CD4-positive, alpha-beta T cell treated with Interferon alpha-2 for 1 hour (primary cell): ENCODE data around the gene APOBEC3F.
"Not testable (repeated sequence)": the region's sequence is repeated elsewhere in the genome, so short reads cannot be mapped to it uniquely, and the experiment has no call there.

ENCODE experiments used
- DNase-seq, 2 donors: peaks; one replicate each; pipeline ENCODE4 v3.0.0-alpha.2; 2020 to 2022

The APOBEC3F gene

DNA sequence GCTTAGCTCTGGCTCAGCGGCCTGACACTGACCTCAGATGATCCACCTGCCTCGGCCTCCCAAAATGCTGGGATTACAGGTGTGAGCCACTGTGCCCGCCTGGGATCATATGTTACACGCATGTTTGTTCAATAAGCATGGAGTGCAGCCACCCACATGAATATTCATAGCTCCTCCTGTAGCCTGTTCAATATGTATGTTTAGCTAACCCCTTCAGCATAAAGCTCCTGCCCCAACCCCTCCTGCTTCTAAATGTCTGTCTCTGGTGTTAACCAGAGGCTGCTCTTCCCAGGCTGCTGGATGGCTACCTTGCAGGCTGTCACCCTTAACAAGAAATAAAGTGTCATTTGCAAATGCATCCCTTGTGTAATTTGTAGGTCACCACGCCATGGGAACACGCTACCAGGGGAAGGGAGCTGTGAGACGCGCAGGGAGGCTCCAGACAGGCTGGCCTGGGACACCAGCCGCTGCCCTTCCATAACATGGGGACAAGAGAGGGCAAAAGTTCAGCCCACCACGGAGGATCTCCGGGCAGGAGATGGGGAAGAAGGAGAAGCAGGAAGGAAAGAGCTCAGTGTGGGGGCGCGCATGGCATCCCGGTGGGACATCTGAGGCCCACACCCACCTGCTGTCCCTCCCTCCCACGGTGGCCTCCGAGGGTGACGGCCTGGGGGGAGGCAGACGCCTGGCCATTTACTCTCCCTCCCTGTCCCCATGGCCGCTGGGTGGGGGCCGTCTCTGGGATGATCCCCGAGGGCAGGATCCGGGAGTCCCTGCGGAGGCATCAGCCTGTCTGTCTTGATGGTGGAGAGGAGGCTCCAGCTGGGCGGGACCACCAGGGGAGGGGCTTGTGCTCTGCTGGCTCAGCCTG is 35.7 kb downstream of the APOBEC3F start:
- DNase-seq, result not testable (repeated sequence)

DNA sequence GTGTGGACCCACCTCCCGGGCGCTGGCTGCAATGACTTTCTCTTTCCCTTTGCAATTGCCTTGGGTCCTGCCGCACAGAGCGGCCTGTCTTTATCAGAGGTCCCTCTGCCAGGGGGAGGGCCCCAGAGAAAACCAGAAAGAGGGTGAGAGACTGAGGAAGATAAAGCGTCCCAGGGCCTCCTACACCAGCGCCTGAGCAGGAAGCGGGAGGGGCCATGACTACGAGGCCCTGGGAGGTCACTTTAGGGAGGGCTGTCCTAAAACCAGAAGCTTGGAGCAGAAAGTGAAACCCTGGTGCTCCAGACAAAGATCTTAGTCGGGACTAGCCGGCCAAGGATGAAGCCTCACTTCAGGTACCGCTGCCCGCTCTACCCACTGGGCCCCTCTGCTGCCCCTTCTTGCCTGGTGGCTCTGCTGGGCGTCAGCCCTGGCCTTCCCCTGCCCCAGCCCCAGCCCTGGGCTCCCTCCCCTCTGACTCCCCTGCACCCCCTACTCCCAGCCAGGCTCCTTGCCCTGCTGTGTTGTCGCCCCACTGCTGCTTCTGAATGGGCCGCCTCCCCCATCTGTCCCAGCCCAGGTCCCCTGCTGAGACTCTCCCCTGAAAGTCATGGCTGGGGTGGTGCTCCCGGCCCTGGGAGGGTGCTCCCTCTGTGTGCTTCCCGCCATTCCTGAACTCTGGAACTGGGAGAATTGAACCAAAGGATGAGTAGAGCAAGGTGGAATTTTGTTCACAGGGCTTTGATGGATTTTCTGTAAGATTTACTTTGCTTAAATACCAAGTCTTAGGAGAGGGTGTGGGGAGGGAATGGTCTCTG is 36.6 kb downstream of the APOBEC3F start, which contains the start of gene APOBEC3G:
APOBEC3G (plus strand) TSS at position 250 of the 815 bp plus-strand sequence; CDS start at position 337, 87 bp downstream.
- peak; percentile 73 to 82 for DNase-seq

GRCh38 chr22:39077912-39078311 is 37.2 kb downstream of the APOBEC3F start:
- DNase-seq, result not testable (repeated sequence)

GRCh38 chr22:39078329-39078728 is 37.7 kb downstream of the APOBEC3F start:
- peak in 1 of 2 donors; percentile 56 for DNase-seq

- not testable (repeated sequence) for DNase-seq
These were observed 38.5 kb downstream of the APOBEC3F start for GRCh38 chr22:39079054-39079637.

DNA sequence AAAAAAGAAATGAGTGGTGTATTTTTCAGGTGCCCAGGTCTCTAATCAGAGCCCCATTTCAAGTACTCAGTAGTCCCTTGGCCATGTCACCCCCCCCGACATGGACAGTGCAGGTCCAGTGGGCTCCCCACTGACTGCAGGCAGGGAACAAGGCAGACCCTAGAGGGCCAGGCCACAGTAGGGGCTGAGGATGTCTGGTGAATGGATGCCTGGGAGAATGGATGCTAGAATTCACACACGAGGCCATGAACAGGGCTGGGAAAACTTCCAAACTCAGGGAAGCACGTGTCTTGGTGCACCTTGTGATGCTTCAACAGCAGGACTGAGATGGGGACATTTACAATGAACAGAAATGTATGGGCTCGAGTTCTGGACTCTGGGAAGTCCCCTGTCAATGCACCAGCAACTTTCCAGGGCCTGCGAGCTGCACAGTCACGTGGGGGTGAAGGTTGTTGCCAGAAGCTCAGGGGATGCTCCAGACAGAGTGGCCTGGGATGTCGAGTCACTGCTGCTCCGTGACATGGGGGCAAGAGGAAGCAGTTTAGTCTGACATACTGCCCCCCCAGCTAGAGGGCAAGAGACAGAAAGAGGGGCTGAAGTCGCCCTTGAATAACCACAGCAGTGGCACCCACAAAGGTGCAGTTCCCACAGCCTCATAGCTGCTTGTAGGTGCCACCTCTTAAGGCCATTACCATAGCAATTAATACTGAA is 39.5 kb downstream of the APOBEC3F start:
- peak; percentile 37 to 61 for DNase-seq

GRCh38 chr22:39081016-39081415 is 40.4 kb downstream of the APOBEC3F start:
- DNase-seq, result no peak

GRCh38 chr22:39081598-39081997 is 40.9 kb downstream of the APOBEC3F start:
- DNase-seq, result no peak

DNA sequence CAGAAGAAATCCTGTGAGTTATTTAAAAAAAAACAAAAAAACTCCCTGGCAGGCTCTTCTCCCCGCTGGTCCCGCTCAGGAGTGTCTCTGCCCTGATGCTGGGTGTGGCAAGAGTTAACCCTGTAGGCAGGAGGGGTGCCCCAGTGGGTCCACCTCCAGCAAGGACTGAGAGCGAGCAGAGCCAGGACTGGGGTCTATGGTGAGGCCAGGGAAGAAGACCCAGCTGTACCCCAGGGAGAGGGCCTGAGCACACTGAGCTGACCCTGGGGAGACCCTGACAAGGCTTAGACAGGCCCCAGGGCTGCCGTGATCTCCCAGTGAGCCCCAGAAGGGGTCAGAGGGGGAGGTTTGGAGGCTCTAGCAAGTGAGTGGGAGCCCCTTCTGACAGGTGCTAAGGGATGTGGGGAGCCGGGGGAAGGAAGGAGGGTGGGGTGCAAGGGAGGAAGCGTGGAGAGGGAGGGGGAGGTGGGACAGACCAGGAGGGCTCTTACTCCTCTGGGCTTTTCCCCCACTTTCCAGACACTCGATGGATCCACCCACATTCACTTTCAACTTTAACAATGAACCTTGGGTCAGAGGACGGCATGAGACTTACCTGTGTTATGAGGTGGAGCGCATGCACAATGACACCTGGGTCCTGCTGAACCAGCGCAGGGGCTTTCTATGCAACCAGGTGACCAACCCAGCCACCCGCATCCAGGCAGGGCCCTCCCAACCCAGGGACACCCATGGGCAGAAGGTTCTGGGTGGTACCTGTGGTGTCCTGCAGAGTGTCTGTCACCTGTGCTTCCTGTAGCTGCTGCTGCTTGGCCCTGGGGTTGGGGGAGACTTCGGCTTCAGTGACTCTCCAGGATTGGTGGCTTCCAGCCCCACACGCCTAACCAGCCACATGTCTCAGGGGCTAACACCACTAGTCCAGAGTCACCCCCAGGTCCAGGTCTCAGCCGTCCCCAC is 42.8 kb downstream of the APOBEC3F start:
- DNase-seq, result no peak

GRCh38 chr22:39084666-39085065 is 44.0 kb downstream of the APOBEC3F start:
- no peak for DNase-seq

DNA sequence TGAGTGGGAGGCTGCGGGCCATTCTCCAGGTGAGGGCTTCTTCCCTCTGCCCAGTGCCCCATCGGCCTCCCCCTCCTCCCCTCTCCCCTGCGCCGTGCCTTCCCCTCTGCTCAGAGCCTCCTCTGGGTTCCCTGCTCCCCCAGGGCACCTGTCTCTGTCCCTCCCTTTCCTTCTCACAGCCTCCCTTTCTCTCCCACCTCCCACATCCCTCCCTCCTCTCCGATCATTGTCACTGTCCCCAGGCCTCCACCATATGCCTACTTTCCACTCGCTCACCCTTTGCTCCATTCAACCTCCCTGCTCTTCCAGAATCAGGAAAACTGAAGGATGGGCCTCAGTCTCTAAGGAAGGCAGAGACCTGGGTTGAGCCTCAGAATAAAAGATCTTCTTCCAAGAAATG is 46.4 kb downstream of the APOBEC3F start:
- DNase-seq, result no peak

GRCh38 chr22:39087881-39088684 is 47.4 kb downstream of the APOBEC3F start:
- DNase-seq, result no peak

DNA sequence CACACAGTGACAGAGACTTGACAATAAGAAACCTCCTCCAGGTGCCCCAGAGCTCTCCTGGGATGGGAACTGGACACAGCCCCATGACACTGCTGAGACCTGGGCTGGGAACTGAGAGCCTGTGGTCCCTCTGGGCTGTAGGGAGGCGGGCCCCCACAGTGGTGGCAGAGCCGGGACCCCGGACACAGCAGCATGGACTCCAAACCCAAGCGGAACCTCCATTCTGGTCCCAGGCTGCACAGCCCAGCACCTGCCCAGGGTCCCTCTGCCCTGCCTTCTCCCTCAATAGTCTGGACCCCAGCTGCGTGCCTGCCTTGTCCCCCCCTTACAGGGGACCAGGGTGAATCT is 48.0 kb downstream of the APOBEC3F start:
- DNase-seq, result no peak

GRCh38 chr22:39089928-39090327 is 49.3 kb downstream of the APOBEC3F start:
- no peak for DNase-seq

- DNase-seq, result peak; percentile 82 to 90
These were observed 49.9 kb downstream of the APOBEC3F start for GRCh38 chr22:39090426-39091064.

GRCh38 chr22:39091126-39092081 is 50.7 kb downstream of the APOBEC3F start:
- DNase-seq, result no peak

- no peak for DNase-seq
These were observed 51.6 kb downstream of the APOBEC3F start for GRCh38 chr22:39092111-39092862.
